Measurements from ENCODE around the gene CNN2.
A peak's percentile ranks its signal among the peaks of the same experiment; 100 is the strongest.

CNN2 gene

DNA sequence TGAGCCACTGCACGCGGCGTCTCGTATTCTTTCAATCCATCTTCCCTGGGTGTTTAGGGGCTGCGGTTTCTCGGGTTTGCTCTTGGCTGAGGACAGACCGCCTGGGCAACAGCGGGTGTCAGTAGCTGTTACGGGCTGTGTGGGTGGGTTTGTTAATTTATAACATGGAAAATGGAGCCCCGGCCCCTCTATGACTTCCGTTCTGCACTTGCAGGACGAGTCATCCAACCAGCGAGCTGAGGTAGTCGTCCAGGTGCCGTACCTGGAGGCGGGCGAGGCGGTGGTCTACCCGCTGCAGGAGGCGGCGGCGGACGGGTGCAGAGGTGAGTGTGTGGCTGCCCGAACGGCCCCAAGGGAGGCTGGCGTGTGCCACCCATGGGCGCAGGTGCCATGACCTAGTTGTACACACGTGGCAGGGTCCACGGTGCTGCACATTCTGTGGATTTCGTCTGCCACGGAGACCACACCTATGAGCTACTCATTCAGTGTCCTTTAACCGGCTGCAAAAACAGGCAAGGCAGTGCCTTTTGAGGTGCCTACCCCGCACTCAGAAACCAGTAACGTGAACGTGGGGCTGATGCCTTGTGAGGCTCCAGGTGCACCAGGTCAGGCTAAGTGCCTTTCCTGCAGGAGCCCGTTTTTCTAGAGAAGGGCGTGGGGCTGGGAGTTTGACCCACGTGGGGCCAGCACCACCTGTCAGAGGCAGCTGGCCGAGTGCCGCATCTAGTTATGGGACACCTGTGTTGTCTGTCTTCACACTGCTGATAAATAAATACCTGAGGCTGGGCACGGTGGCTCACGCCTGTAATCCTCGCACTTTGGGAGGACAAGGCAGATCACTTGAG, 57.8 kb downstream of the CNN2 start:
- DNase-seq = no peak

- no peak for DNase-seq
These were observed 58.7 kb downstream of the CNN2 start for GRCh38 chr19:1085053-1085658.

GRCh38 chr19:1085676-1086442, 59.5 kb downstream of the CNN2 start:
- no peak for DNase-seq

GRCh38 chr19:1086613-1087012, 60.2 kb downstream of the CNN2 start:
- no peak for DNase-seq

GRCh38 chr19:1087813-1088415, 61.5 kb downstream of the CNN2 start:
- DNase-seq = peak; percentile 68

DNA sequence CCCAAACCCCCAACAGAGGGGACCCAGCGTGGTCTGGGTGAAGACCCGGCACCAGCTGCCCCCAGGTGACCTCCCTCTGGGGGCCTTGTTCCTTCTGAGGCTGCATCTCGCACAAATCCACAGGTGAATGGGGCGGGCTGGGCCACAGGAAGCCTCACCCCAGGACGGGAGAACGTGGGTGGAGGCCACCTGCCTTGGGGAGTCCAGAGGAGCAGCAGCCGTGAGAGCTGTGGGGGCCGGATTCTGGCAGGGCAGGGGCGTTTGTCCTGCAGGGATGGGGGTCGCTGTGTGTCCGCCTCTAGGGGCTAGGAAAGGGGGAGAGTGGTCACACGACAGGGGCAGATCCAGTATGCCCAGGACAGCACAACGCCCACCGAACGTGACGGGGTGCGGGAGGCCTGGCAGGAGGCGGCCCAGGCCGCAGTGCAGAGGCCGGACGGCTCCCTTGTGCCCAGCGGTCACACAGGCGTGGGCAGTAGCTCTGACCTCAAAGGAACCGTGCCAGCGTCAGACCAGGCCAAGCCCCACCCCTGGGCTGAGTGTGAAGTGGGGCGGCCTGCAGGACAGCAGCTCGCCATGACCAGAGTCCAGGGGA, 62.1 kb downstream of the CNN2 start:
- no peak for DNase-seq
